Body of pancreas (tissue), 4 donors: ENCODE measurements around the gene MAPK8IP3.

Source experiments
- POLR2A ChIP-seq, 3 donors: fragments of 450-650 bp; IDR thresholded peaks; one replicate each; pipeline ENCODE4 v1.6.1; 2016; ENCODE audit warnings: antibody characterized with exemption in 3 of 3, mild to moderate bottlenecking in 2 of 3
- TF ChIP-seq, protein P1 (sequence below), 7 experiments: fragments of 450-650 bp in 4 of 7; fragments of 200-600 bp in 3 of 7; sonication (generic) in 3 of 7; IDR thresholded peaks; one replicate each; pipeline ENCODE4 v1.5.1; 2016 to 2019; ENCODE audit warnings: antibody characterized with exemption in 7 of 7

DNA sequence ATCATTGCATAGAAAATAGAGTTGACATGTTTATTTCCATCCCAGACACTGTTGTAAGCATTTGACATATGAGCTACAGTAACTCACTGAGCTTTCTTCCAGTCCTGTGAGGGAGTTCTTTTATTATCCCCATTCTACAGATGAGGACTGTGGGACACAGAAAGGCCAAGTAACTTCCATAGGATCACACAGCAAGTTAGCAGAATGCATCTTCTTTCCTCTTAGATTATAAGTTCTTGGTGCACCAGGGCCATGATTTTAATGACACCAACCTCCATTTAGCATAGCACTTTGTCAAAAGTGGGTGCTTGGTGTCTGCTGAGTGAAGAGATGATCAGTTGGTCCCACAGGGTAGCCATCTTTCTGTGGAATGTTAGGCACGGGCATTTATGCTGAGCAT is 15.2 kb upstream of the MAPK8IP3 start:
- TF ChIP-seq, protein P1, sequence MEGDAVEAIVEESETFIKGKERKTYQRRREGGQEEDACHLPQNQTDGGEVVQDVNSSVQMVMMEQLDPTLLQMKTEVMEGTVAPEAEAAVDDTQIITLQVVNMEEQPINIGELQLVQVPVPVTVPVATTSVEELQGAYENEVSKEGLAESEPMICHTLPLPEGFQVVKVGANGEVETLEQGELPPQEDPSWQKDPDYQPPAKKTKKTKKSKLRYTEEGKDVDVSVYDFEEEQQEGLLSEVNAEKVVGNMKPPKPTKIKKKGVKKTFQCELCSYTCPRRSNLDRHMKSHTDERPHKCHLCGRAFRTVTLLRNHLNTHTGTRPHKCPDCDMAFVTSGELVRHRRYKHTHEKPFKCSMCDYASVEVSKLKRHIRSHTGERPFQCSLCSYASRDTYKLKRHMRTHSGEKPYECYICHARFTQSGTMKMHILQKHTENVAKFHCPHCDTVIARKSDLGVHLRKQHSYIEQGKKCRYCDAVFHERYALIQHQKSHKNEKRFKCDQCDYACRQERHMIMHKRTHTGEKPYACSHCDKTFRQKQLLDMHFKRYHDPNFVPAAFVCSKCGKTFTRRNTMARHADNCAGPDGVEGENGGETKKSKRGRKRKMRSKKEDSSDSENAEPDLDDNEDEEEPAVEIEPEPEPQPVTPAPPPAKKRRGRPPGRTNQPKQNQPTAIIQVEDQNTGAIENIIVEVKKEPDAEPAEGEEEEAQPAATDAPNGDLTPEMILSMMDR (IDR thresholded peaks at IDR 0.05) = no peak
- TF ChIP-seq POLR2A (IDR thresholded peaks at IDR 0.05) = no peak
